ENCODE results near the gene ATAD3B. TPM values are rescaled to one million over a fixed set of nuclear protein-coding genes. Genes with fewer than 3 reads are reported as not detected.

The ATAD3B gene
- total RNA-seq, 4 donors from 2014 or later: 9.9 to 40.1 (median 24.1) TPM

- DNase-seq: no peak
- 89 to 91% methylated on average over 24 to 26 of the region's 32 CpGs for WGBS, 2 donors
- H3K9me3 ChIP-seq: no peaks in the 10 kb centered on the region
Observed at GRCh38 chr1:1537626-1538250, 66.2 kb downstream of the ATAD3B start.

GRCh38 chr1:1538334-1538733, 66.8 kb downstream of the ATAD3B start:
- no peak for TF ChIP-seq CTCF (IDR thresholded peaks at IDR 0.05)
- TF ChIP-seq POLR2A (IDR thresholded peaks at IDR 0.05): no peak
- intact Hi-C loops (cut with DNase I): no loop called here
- peaks cover 14 to 46% (median 17%) of the 10 kb centered on the region in 3 donors for H3K4me1 ChIP-seq
- peaks cover 8 to 45% (median 13%) of the 10 kb centered on the region in 3 donors for H3K36me3 ChIP-seq
- H3K4me3 ChIP-seq: no peak overlapping the region
- H3K27ac ChIP-seq: no peak overlapping the region
- no peaks in the 10 kb centered on the region for H3K9me3 ChIP-seq
- DNase-seq: no peak
- H3K27me3 ChIP-seq: peaks cover 0 to 12% (median 0%) of the 10 kb centered on the region in 4 donors
- 88 to 97% methylated on average over 9 to 14 of the region's 23 CpGs for WGBS, 2 donors

More at GRCh38 chr1:1537626-1538250, 66.2 kb downstream of the ATAD3B start:
- intact Hi-C loops (cut with DNase I): no loop called here
- Histone ChIP-seq H3K27ac (no peak overlapping the region), H3K36me3 (peaks cover 8 to 45% (median 13%) of the 10 kb centered on the region in 3 donors), H3K27me3 (peaks cover 0 to 12% (median 0%) of the 10 kb centered on the region in 4 donors), H3K4me3 (no peak overlapping the region), H3K4me1 (peaks cover 14 to 46% (median 17%) of the 10 kb centered on the region in 3 donors)
- TF ChIP-seq POLR2A (IDR thresholded peaks at IDR 0.05): no peak
- no peak for TF ChIP-seq CTCF (IDR thresholded peaks at IDR 0.05)

- no peak for TF ChIP-seq POLR2A (IDR thresholded peaks at IDR 0.05)
- no peak for TF ChIP-seq CTCF (IDR thresholded peaks at IDR 0.05)
- peak overlapping the region in 2 of 4 donors; percentile 79 to 80 for H3K27ac ChIP-seq
- 90 to 94% methylated on average over 10 to 14 of the region's 18 CpGs for WGBS, 2 donors
- intact Hi-C loops (cut with DNase I): no loop called here
- peaks cover 14 to 46% (median 17%) of the 10 kb centered on the region in 3 donors for H3K4me1 ChIP-seq
- peaks cover 8 to 47% (median 13%) of the 10 kb centered on the region in 3 donors for H3K36me3 ChIP-seq
- H3K4me3 ChIP-seq: peak overlapping the region in 3 of 4 donors; percentile 49 to 74 (median 63)
- DNase-seq: no peak
- peaks cover 0 to 12% (median 0%) of the 10 kb centered on the region in 4 donors for H3K27me3 ChIP-seq
- H3K9me3 ChIP-seq: no peaks in the 10 kb centered on the region
Observed at GRCh38 chr1:1538989-1539309, 67.4 kb downstream of the ATAD3B start.

GRCh38 chr1:1539310-1540089, 67.9 kb downstream of the ATAD3B start:
- Histone ChIP-seq H3K4me1 (peaks cover 14 to 46% (median 17%) of the 10 kb centered on the region in 3 donors), H3K4me3 (peak overlapping the region; percentile 39 to 74 (median 56)), H3K9me3 (no peaks in the 10 kb centered on the region), H3K36me3 (peaks cover 8 to 42% (median 13%) of the 10 kb centered on the region in 3 donors), H3K27ac (peak overlapping the region; percentile 39 to 80 (median 66)), H3K27me3 (peaks cover 0 to 12% (median 0%) of the 10 kb centered on the region in 4 donors)
- WGBS, 2 donors: no CpG with 5 or more reads among the region's 66 CpGs
- TF ChIP-seq POLR2A (IDR thresholded peaks at IDR 0.05) (no peak), CTCF (IDR thresholded peaks at IDR 0.05) (no peak)
- intact Hi-C loops (cut with DNase I): no loop called here
- DNase-seq: no peak

Measured in esophagus squamous epithelium (tissue), 5 donors.